ENCODE data around the gene SIAH2. TPM values are rescaled to one million over a fixed set of nuclear protein-coding genes. Genes with fewer than 3 reads are reported as not detected.

The SIAH2 gene
- total and polyA plus RNA-seq, 9 of the 15 experiments (the other 6 are each of a cell fraction or from before 2014, with no cell fraction given) = 4.8 to 39.0 (median 29.9) TPM

DNA sequence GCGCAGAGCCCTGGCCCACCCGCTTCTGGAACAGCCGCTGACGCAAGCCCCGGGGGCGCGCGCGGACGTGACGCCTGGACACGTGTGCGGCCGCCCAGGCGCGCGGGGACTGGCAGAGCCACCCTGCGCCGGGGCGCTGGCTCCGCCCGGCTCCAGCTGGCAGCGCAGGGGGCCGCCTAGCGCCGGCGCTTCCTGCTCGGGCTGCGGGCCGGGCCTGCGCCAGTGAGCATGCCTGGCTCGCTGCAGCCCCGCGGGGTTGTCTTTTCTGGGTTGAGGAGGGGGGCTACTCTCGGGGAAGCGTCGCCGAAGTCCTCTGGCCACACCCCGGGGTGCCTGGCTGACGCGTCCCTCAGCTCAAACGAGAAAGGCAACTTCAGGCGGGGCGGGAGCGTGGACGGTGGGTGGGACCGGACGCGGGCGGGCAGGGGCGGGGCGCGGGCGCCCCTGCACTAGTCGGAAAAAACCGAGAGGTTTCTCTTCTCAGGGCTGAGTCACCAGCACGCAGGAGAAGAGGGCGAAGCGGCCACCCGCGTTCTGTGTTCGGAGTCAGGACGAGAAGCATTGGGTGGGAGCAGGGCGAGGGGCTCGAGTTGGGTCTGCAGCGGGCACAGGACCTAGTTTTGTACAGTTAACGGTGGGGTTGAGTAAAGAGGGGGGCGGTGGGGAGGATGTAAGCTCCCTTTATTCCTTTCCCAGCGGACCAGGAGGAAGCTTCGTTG lies at the start of gene SIAH2 (continued):
- TF ChIP-seq ZNF316 (IDR thresholded peaks at IDR 0.05) (peak; percentile 40; the same call in 1 of the 2 replicates), MCM2 (IDR thresholded peaks at IDR 0.05; ENCODE audit: low read depth) (no peak), MED1 (CRISPR knock-in tag; IDR thresholded peaks at IDR 0.05; ENCODE audit: borderline replicate concordance) (no peak), RBBP5 (IDR thresholded peaks at IDR 0.05; ENCODE audit: borderline replicate concordance, insufficient read depth, low read length, poor library complexity, severe bottlenecking) (no peak), PHF20 (IDR thresholded peaks at IDR 0.05; ENCODE audit: partially characterized antibody) (no peak), ZBTB5 (IDR thresholded peaks at IDR 0.05) (no peak), PTBP1 (IDR thresholded peaks at IDR 0.05; ENCODE audit: low read depth, low read length) (no peak), TGIF2 (CRISPR knock-in tag; IDR thresholded peaks at IDR 0.05) (no peak), ZNF785 (CRISPR knock-in tag; IDR thresholded peaks at IDR 0.05) (no peak), DPF2 (IDR thresholded peaks at IDR 0.05) (peak; percentile 56), GABPB2 (CRISPR knock-in tag; conservative IDR thresholded peaks at IDR 0.05) (no peak)
- TF ChIP-seq, protein P1, sequence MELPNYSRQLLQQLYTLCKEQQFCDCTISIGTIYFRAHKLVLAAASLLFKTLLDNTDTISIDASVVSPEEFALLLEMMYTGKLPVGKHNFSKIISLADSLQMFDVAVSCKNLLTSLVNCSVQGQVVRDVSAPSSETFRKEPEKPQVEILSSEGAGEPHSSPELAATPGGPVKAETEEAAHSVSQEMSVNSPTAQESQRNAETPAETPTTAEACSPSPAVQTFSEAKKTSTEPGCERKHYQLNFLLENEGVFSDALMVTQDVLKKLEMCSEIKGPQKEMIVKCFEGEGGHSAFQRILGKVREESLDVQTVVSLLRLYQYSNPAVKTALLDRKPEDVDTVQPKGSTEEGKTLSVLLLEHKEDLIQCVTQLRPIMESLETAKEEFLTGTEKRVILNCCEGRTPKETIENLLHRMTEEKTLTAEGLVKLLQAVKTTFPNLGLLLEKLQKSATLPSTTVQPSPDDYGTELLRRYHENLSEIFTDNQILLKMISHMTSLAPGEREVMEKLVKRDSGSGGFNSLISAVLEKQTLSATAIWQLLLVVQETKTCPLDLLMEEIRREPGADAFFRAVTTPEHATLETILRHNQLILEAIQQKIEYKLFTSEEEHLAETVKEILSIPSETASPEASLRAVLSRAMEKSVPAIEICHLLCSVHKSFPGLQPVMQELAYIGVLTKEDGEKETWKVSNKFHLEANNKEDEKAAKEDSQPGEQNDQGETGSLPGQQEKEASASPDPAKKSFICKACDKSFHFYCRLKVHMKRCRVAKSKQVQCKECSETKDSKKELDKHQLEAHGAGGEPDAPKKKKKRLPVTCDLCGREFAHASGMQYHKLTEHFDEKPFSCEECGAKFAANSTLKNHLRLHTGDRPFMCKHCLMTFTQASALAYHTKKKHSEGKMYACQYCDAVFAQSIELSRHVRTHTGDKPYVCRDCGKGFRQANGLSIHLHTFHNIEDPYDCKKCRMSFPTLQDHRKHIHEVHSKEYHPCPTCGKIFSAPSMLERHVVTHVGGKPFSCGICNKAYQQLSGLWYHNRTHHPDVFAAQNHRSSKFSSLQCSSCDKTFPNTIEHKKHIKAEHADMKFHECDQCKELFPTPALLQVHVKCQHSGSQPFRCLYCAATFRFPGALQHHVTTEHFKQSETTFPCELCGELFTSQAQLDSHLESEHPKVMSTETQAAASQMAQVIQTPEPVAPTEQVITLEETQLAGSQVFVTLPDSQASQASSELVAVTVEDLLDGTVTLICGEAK (IDR thresholded peaks at IDR 0.05) = no peak
- TF ChIP-seq, protein P1 (CRISPR knock-in tag; IDR thresholded peaks at IDR 0.05) = no peak
- TF ChIP-seq, protein P2, sequence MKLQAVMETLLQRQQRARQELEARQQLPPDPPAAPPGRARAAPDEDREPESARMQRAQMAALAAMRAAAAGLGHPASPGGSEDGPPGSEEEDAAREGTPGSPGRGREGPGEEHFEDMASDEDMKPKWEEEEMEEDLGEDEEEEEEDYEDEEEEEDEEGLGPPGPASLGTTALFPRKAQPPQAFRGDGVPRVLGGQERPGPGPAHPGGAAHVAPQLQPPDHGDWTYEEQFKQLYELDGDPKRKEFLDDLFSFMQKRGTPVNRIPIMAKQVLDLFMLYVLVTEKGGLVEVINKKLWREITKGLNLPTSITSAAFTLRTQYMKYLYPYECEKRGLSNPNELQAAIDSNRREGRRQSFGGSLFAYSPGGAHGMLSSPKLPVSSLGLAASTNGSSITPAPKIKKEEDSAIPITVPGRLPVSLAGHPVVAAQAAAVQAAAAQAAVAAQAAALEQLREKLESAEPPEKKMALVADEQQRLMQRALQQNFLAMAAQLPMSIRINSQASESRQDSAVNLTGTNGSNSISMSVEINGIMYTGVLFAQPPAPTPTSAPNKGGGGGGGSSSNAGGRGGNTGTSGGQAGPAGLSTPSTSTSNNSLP (IDR thresholded peaks at IDR 0.05; ENCODE audit: borderline replicate concordance, low read depth, low read length) = no peak
